GM19467 (cell line): ENCODE results near the gene CCNY.

Source experiments
- ATAC-seq: cut with Tn5 transposase; IDR thresholded peaks from one replicate; pipeline ENCODE4 v1.9.1; 2021; ENCODE audit warnings: mild to moderate bottlenecking, moderate library complexity; ENCODE audit not compliant: unreplicated experiment

Gene CCNY

DNA sequence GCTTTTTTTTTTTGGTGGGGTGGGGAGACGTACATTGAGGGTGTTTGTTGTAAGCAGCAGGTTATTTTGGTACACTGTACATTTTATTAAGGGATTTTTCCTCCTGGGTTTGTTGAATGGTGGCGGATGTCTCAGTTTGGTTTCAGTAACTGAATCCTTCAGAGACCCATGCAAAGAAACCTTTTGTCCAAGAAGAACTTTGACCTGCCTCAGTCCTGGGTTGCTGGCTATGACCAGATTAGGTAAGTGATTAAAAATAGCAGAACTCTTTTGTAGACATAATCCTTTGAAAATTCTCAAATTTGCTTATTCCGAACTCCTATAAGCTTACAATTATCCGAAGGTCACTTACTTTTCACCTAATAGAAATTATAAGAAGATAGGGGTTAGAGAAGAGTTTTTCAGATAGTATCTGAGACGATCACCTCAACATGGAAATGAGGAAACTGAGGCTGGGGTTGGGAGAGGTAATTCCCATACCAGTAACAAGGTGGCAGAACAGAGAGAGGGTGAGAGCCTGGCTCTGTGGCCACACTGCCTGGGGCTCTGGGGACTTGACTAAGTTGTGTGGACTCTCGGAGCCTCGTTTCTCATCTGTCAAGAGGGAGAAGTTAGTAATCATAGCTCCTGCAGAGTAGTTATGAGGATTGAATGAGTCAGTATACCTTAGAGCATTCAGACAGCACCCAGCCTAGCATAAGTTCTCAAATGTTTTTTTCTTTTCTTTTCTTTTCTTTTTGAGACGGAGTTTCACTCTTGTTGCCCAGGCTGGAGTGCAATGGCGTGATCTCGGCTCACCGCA, 87.4 kb downstream of the CCNY start:
- ATAC-seq: no peak

- ATAC-seq: no peak
These were observed 88.5 kb downstream of the CCNY start for GRCh38 chr10:35424680-35425285.

- no peak for ATAC-seq
These were observed 89.3 kb downstream of the CCNY start for GRCh38 chr10:35425595-35425994.

- ATAC-seq: no peak
These were observed 90.3 kb downstream of the CCNY start for GRCh38 chr10:35426657-35427056.

DNA sequence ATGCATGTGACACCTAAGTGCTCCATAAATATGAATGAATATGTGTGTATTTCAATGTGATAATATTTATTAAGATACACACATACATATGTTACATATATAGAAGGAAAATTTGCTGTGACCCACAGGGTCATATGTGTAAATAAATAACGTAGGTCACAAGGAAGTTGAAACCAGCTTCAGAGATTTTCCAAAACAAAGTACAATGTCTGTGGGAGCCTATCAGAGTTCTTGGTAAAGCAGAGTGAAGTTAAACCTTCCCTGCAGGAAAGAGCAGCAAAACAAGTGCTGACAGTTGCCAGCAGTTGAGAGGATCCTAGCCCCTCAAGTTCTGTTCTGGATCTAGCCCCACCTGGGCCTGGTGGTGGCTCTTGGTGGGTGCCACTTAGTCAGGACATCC, 91.2 kb downstream of the CCNY start:
- ATAC-seq: no peak

- no peak for ATAC-seq
These were observed 92.2 kb downstream of the CCNY start for GRCh38 chr10:35428521-35428920.

DNA sequence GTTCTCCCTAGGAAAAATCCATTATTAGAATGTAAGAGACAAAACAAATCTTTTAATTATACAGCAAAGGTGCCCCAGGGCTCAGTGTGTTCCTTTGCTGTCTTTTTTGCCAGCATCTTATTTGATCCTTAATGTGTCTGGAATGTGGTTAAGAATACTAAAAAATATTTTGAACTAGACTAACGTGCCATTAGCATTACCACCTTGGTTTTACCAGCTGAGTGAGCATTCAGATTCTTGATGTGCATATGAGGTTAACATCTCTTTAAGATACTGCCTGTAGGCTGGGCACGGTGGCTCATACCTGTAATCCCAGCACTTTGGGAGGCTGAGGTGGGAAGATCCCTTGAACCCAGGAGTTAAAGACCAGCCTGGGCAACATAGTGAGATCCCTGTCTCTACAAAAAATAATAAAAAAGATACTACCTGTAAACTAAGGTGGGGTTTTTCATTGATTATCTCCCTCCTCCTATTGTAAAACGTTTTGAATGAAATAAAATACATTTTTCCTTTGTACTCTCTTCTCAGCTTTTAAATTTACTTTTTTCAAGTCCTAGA, 96.6 kb downstream of the CCNY start:
- ATAC-seq: no peak

GRCh38 chr10:35433851-35434426, 97.6 kb downstream of the CCNY start:
- ATAC-seq: no peak

DNA sequence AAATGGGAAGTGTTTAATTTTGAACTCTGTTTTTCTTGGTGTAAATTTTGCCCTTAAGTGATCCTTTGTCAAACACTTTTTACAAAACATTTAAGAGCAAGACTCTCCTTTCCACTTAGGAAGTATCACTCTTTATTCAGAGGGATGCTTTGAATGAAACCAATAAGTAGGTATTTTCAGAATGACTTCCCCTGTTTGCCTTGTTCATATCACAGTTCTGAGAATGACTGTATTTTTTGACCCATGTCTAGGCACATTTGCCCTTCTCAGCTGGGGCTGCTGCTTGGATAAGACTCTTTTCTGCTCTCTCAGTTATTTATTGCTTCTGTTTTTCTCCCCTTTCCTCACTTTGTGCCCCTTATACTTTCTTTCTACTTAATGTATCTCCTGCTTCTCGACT, 98.2 kb downstream of the CCNY start:
- no peak for ATAC-seq

DNA sequence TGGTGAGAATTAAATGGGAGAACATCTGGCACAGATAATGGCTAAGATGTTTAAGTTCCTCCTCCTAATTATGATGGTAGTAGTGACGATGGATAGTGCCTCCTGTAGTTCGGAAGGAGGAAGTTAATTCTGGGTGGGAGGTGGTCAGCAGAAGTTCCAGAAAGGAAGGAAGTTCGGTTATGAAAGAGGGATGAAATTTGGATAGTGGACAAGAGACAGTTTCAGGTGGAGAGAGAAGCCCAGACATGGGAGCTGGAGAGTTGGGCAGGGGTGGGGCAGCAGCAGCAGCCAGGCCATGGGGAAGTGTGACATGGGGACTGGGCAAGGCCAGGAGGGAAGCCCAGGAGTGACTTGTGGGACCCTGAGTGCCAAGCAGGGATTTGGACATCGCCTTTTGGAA, 99.5 kb downstream of the CCNY start:
- no peak for ATAC-seq

- ATAC-seq: no peak
These were observed 101.5 kb downstream of the CCNY start for GRCh38 chr10:35437829-35438228.

- no peak for ATAC-seq
These were observed 102.6 kb downstream of the CCNY start for GRCh38 chr10:35438718-35439571.

- ATAC-seq: no peak
These were observed 103.7 kb downstream of the CCNY start for GRCh38 chr10:35440016-35440415.

DNA sequence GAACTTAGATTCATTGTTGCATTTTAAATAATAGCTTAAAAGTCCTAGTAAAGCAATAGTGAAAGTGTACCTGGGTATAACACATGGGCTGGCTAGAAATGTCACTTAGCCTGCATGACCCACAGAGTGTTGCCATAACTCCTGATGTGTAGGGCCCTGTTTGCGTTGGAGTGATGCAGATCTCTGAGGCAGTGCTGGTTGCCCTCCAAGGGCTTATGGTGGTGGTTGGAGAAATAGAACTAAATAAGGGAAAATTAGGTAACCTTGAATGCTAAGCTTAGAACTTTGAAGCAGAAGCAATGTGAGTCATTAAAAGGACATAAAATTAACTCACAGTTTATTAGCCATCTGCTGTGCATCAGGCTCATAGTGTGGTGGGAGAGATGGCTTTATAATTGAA, 105.7 kb downstream of the CCNY start:
- ATAC-seq: no peak

DNA sequence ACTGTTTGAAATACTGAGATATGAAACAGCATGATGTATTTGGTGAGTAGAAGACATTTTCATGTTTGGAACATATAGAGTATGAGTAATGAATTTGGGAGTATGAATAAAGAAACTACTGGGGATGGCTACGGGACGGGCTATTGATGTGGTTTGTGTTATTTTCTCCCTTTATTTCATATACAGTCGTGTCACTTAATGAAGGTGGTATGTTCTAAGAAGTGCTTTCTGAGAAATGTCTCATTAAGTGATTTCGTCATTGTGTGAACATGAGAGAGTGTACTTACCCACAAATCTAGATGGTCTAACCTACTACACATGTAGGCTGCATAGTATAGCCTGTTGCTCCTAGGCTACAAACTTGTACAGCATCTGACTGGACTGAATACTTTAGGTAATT, 106.3 kb downstream of the CCNY start:
- ATAC-seq: no peak

GRCh38 chr10:35443858-35444257, 107.5 kb downstream of the CCNY start:
- ATAC-seq: no peak

DNA sequence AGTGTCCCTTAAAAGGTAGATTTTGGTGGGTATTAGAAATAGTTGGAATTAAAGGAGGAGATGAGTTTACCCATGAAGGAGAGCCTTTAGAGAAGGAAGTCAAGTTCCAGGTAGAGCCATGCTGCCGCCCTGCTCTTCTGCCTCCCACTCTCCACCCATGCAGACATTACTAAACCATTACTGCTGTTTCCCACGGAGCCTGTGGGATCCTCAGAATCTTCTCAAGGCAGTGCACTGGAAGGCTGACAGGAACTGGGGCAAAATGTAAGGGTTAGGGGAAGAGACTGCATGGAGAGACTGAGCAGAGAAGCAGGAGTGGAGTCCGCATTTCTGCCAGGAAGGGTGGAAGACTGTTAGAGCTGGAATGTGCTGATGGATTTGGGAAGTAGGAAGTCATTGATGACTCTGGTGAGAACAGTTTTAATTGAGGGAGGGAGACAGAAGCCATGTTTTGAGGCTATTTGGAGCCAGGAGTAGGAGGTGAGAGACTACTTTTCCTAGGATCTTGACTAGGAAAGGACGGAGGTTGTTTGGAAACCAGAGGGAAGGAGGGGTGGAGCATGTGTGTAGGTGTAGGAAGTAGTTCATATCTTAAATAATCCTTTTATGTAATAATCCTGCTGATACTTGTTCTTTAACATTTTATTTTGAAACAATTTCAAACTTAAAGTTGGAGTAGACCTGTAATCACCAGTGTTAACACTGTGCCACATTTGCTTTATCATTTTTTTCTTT, 109.0 kb downstream of the CCNY start:
- no peak for ATAC-seq

- ATAC-seq: no peak
These were observed 110.1 kb downstream of the CCNY start for GRCh38 chr10:35446439-35446838.

- ATAC-seq: no peak
These were observed 111.5 kb downstream of the CCNY start for GRCh38 chr10:35447693-35448407.
